ENCODE measurements around the gene KCTD13. TPM values are rescaled to one million over a fixed set of nuclear protein-coding genes. Genes with fewer than 3 reads are reported as not detected.

Gene KCTD13
- total and polyA plus RNA-seq, 10 of the 15 experiments (the other 5 are each of a cell fraction or from before 2014, with no cell fraction given), result 3.3 to 29.2 (median 12.5) TPM

DNA sequence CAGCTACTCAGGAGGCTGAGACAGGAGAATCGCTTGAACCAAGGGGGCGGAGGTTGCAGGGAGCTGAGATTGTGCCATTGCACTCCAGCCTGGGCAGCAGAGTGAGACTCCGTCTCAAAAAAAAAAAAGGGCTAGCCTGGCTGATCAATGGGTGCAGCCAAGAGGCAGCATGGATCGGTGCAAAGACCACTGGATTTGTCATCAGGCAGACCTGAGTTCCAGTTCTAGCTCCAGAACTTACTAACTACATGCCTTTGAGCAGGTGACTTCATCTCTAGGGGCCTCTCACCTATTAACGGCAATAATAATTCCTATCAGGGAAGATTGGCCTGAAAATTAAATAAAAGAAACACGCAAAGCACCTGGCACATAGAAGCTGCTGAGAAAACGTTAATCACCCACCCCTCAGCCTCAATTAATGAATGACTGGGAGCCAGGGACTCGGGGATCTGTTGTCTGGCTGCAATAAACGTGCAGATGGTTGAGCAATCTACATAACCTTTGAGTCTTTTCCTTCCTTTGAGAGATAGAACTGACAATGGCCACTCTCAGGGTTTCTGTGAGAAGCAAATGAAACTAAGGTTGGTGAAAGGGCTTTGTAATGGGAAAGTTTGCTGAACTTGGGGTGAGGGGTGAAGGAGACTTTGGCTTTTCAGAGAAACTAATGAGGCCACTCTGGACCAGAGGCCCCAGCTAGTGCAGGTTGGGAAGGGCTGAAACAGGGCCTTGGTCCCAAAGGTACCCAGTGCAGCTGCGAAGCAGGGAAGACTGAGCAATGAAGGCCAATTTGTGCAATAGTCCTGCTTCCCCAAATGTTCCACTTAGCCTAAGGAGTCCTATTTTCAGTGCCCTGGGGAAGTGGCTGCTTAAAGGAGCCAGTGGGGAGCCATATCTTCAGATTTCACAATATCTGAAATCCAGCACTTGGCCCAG lies 34.2 kb downstream of the KCTD13 start:
- ATAC-seq (no peak), FAIRE-seq (no peak), DNase-seq (ENCODE audit: low read depth, low spot score) (no peak)
- intact Hi-C loops (cut with micrococcal nuclease; ENCODE audit: unreplicated experiment) (no loop called here), in situ Hi-C loops (cut with MboI) (no loop called here)
- Histone ChIP-seq H3K79me2 (ENCODE audit: control insufficient read depth, insufficient read depth, low read length) (no peaks in the 10 kb centered on the region), H2AFZ (ENCODE audit: control insufficient read depth, low read depth, low read length) (no peak overlapping the region), H3K4me2 (ENCODE audit: control insufficient read depth, insufficient read depth) (no peak overlapping the region), H3K4me1 (ENCODE audit: control insufficient read depth, insufficient read depth, low read length) (no peaks in the 10 kb centered on the region), H4K20me1 (ENCODE audit: control insufficient read depth, insufficient read depth) (no peaks in the 10 kb centered on the region), H3K4me3 (no peak overlapping the region), H3K9ac (ENCODE audit: control insufficient read depth, insufficient read depth, low read length) (no peak overlapping the region), H3K36me3 (ENCODE audit: control insufficient read depth in 2 of 2, insufficient read depth in 2 of 2, low read length in 1 of 2) (no peaks in the 10 kb centered on the region), H3K27me3 (replicated peaks in 1 of 2; ENCODE audit: control insufficient read depth in 2 of 2, insufficient read depth in 2 of 2, low read length in 1 of 2) (no peaks in the 10 kb centered on the region), H3K9me3 (replicated peaks; ENCODE audit: control insufficient read depth, insufficient read depth, low read length) (no peaks in the 10 kb centered on the region), H3K27ac (ENCODE audit: control insufficient read depth, insufficient read depth) (no peak overlapping the region)
- ChIA-PET POLR2A (no interaction called here), SMC1A (ENCODE audit: uncharacterized antibody, unreplicated experiment) (no interaction called here), RAD21 (ENCODE audit: unreplicated experiment) (interaction anchor here (0.7 kb wide), 1 partner anchor 84 kb away, joined by 3 read pairs; no protein-coding TSS in a partner anchor), CTCF (no interaction called here)
- WGBS (ENCODE audit: insufficient coverage, insufficient replicate concordance, low lambda C conversion rate, missing lambda C conversion rate), result 41% methylated on average over 10 of the region's 10 CpGs
- BruUV-seq (replicated peaks), result no TSS peak
- TF ChIP-seq IKZF1 (conservative IDR thresholded peaks at IDR 0.05), result no peak
- no peak for TF ChIP-seq POLR2AphosphoS2 (IDR thresholded peaks at IDR 0.05; ENCODE audit: low read depth, low read length)
- TF ChIP-seq, protein P1, sequence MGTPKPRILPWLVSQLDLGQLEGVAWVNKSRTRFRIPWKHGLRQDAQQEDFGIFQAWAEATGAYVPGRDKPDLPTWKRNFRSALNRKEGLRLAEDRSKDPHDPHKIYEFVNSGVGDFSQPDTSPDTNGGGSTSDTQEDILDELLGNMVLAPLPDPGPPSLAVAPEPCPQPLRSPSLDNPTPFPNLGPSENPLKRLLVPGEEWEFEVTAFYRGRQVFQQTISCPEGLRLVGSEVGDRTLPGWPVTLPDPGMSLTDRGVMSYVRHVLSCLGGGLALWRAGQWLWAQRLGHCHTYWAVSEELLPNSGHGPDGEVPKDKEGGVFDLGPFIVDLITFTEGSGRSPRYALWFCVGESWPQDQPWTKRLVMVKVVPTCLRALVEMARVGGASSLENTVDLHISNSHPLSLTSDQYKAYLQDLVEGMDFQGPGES (IDR thresholded peaks at IDR 0.05), result no peak
- no peak for TF ChIP-seq IRF4 (IDR thresholded peaks at IDR 0.05; ENCODE audit: low read depth, low read length)
- TF ChIP-seq, protein P2, sequence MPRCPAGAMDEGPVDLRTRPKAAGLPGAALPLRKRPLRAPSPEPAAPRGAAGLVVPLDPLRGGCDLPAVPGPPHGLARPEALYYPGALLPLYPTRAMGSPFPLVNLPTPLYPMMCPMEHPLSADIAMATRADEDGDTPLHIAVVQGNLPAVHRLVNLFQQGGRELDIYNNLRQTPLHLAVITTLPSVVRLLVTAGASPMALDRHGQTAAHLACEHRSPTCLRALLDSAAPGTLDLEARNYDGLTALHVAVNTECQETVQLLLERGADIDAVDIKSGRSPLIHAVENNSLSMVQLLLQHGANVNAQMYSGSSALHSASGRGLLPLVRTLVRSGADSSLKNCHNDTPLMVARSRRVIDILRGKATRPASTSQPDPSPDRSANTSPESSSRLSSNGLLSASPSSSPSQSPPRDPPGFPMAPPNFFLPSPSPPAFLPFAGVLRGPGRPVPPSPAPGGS (IDR thresholded peaks at IDR 0.05; ENCODE audit: borderline replicate concordance, insufficient read depth, low read depth, low read length, poor library complexity, severe bottlenecking), result no peak
- no peak for TF ChIP-seq BMI1 (IDR thresholded peaks at IDR 0.05; ENCODE audit: borderline replicate concordance)
- no peak for TF ChIP-seq RBBP5 (conservative IDR thresholded peaks at IDR 0.05)
- TF ChIP-seq, protein P3, sequence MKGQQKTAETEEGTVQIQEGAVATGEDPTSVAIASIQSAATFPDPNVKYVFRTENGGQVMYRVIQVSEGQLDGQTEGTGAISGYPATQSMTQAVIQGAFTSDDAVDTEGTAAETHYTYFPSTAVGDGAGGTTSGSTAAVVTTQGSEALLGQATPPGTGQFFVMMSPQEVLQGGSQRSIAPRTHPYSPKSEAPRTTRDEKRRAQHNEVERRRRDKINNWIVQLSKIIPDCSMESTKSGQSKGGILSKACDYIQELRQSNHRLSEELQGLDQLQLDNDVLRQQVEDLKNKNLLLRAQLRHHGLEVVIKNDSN (IDR thresholded peaks at IDR 0.05; ENCODE audit: borderline replicate concordance, extremely low read length, insufficient read depth, low read depth, low read length), result no peak
- no peak for TF ChIP-seq SIN3A (IDR thresholded peaks at IDR 0.05; ENCODE audit: low read depth, low read length)
- TF ChIP-seq, protein P4, sequence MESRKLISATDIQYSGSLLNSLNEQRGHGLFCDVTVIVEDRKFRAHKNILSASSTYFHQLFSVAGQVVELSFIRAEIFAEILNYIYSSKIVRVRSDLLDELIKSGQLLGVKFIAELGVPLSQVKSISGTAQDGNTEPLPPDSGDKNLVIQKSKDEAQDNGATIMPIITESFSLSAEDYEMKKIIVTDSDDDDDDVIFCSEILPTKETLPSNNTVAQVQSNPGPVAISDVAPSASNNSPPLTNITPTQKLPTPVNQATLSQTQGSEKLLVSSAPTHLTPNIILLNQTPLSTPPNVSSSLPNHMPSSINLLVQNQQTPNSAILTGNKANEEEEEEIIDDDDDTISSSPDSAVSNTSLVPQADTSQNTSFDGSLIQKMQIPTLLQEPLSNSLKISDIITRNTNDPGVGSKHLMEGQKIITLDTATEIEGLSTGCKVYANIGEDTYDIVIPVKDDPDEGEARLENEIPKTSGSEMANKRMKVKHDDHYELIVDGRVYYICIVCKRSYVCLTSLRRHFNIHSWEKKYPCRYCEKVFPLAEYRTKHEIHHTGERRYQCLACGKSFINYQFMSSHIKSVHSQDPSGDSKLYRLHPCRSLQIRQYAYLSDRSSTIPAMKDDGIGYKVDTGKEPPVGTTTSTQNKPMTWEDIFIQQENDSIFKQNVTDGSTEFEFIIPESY (IDR thresholded peaks at IDR 0.05), result no peak
- no peak for TF ChIP-seq SIX5 (IDR thresholded peaks at IDR 0.05; ENCODE audit: low read depth, low read length, severe bottlenecking)
- TF ChIP-seq LARP7 (IDR thresholded peaks at IDR 0.05), result no peak
- TF ChIP-seq, protein P5, sequence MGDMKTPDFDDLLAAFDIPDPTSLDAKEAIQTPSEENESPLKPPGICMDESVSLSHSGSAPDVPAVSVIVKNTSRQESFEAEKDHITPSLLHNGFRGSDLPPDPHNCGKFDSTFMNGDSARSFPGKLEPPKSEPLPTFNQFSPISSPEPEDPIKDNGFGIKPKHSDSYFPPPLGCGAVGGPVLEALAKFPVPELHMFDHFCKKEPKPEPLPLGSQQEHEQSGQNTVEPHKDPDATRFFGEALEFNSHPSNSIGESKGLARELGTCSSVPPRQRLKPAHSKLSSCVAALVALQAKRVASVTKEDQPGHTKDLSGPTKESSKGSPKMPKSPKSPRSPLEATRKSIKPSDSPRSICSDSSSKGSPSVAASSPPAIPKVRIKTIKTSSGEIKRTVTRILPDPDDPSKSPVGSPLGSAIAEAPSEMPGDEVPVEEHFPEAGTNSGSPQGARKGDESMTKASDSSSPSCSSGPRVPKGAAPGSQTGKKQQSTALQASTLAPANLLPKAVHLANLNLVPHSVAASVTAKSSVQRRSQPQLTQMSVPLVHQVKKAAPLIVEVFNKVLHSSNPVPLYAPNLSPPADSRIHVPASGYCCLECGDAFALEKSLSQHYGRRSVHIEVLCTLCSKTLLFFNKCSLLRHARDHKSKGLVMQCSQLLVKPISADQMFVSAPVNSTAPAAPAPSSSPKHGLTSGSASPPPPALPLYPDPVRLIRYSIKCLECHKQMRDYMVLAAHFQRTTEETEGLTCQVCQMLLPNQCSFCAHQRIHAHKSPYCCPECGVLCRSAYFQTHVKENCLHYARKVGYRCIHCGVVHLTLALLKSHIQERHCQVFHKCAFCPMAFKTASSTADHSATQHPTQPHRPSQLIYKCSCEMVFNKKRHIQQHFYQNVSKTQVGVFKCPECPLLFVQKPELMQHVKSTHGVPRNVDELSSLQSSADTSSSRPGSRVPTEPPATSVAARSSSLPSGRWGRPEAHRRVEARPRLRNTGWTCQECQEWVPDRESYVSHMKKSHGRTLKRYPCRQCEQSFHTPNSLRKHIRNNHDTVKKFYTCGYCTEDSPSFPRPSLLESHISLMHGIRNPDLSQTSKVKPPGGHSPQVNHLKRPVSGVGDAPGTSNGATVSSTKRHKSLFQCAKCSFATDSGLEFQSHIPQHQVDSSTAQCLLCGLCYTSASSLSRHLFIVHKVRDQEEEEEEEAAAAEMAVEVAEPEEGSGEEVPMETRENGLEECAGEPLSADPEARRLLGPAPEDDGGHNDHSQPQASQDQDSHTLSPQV (IDR thresholded peaks at IDR 0.05), result no peak

Measured in GM12878 (cell line).